NCI-H187 treated with DMSO at 0.1 percent for 48 hours (cell line): Measurements from ENCODE around the gene PNCK.
"Not testable (repeated sequence)": the region's sequence is repeated elsewhere in the genome, so short reads cannot be mapped to it uniquely, and the experiment has no call there.

Source experiments
- DNase-seq: peaks from one replicate; lab custom pipeline; 2025; lab: John Stamatoyannopoulos, UW

The PNCK gene

GRCh38 chrX:153699210-153699783, 25.7 kb upstream of the PNCK start:
- DNase-seq: not testable (repeated sequence)

DNA sequence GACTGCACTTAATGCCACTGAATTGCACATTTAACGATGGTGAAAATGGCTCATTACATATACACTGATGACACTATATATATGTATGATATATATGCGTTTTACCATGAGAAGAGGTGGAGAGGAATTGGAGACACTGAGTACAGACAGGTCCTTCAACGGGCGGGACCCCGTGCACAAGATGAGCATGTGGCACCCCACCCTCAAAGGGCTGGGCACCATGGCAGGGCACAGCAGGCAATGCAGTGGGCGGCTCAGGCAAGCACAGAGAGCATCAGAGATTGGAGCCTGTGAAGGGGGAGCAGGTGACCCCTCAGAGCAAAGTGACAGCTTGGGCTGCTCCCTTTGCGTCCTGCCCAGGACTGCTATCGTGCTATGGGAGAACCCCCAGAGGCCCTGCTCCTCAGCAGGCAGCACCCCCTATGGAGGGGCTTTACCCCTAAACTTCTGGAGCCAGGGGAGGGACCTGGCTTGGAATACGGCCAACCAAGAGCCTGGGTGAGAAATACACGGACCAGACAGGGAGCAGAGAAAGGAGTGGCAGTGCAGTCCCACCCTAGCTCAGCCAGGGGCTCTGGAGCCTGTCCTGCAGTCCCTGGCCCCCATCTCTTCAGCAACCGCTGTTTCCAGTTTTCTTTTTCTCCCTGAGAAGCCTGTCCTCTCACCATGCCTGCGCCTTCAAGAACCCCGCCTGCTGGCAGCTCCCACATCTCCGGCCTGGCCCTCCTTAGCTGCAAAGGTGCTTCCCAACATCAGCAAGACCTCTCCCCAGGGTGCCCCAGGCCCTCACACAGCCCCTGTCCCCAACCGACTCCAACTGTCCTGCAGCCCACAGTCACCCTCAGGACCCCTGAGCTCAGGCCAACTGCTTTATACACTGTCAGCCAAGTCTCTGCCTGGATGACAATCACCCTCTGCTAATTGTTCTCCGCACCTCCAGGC, 24.6 kb upstream of the PNCK start:
- no peak for DNase-seq

- not testable (repeated sequence) for DNase-seq
Measured at GRCh38 chrX:153696986-153697722, 23.5 kb upstream of the PNCK start.

DNA sequence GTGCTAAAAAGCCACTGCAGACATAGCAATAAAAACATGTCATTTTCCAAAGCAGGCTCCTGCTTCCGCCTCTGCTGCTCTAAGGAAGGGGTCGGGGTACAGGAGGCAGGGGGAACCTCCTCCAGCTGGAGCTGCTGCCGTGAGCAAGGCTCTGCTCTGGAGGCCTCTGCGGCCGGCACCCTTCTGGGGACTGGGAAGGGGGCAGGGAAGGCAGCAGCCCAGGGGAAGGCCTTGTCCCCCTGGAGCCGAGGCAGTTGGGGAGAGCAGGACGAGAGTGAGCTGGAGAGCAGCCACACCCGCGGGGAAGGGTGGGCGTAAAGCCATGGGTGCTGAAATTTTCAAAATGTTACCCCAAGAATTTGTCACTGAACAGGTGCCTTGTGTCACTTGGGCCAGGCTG, 22.9 kb upstream of the PNCK start:
- DNase-seq: not testable (repeated sequence)

DNA sequence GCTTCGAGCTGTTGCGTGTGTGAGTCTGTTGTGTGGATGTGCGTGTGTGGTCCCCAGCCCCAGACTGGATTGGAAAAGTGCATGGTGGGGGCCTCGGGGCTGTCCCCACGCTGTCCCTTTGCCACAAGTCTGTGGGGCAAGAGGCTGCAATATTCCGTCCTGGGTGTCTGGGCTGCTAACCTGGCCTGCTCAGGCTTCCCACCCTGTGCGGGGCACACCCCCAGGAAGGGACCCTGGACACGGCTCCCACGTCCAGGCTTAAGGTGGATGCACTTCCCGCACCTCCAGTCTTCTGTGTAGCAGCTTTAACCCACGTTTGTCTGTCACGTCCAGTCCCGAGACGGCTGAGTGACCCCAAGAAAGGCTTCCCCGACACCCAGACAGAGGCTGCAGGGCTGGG, 22.5 kb upstream of the PNCK start:
- no peak for DNase-seq

DNA sequence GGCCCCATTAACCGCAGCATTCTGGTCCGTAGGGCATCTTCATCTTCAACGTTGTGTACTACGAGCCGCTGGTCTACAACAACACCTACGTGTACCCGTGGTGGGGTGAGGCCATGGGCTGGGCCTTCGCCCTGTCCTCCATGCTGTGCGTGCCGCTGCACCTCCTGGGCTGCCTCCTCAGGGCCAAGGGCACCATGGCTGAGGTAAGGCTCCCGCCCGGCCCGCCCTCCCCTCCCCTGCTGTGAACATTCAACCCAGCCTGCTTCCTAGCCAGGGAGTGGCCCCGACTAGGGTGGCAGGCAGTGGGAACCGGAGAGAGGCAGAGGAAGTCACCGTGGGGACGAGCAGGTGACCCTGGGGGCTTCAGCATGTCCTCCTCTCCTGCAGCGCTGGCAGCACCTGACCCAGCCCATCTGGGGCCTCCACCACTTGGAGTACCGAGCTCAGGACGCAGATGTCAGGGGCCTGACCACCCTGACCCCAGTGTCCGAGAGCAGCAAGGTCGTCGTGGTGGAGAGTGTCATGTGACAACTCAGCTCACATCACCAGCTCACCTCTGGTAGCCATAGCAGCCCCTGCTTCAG, 21.2 kb upstream of the PNCK start:
- no peak for DNase-seq

GRCh38 chrX:153694256-153694655, 20.6 kb upstream of the PNCK start:
- DNase-seq: not testable (repeated sequence)

DNA sequence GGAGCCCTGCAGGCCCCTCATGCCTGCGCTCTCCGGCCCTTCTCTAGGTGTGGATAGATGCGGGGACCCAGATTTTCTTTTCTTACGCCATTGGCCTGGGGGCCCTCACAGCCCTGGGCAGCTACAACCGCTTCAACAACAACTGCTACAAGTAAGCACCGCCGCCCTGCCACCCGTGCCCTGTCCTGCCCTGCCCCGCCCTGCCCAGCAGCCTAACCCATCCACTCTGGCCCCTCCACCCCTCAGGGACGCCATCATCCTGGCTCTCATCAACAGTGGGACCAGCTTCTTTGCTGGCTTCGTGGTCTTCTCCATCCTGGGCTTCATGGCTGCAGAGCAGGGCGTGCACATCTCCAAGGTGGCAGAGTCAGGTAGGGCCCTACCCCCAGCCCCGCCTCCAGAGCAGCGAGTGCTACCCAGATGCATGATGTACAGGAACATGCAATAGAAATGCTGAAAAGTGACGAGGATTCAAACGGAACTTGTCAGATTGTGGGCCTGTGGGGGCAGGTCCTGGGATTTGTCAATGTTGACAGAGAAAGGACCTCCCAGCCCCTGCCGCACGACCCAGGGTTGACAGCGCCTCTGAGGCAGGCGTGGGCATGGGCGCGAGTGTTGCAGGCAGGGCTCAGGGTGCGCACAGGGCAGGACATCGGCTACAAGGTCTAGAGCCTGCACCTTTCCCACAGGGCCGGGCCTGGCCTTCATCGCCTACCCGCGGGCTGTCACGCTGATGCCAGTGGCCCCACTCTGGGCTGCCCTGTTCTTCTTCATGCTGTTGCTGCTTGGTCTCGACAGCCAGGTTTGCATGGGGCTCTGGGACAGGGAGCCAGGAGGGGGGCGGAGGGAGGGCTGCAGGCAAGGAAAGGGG, 19.8 kb upstream of the PNCK start:
- DNase-seq: no peak

- DNase-seq: no peak
Measured at GRCh38 chrX:153692611-153693156, 19.1 kb upstream of the PNCK start.

GRCh38 chrX:153692003-153692402, 18.4 kb upstream of the PNCK start:
- no peak for DNase-seq

DNA sequence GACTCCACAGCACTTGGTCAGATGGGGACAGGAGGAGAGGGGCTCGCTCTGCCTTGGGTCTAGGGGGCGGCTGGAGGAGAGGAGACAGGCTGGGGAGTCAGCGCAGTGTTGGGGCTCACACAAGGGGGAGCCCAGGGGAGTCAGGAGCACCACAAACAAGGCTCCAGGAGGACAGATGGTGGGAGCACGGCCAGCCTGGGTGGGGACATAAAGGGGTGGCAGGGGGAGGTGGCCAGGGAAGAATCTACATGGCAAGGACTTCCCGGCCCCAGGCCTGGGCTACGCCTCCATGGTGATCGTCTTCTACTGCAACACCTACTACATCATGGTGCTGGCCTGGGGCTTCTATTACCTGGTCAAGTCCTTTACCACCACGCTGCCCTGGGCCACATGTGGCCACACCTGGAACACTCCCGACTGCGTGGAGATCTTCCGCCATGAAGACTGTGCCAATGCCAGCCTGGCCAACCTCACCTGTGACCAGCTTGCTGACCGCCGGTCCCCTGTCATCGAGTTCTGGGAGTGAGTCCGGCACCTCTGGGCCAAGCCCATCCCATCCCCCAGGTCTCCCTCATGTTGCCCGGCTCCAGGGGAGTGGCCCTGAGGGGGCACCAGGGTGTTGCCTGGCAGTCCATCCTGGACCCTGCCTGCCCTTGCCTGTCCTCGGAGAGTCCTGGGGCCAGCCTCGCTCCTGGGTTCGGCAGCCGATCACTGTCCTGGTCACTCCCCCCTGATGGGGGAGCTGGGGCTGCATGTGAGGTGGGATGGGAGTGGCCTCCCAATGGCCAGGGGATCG, 17.6 kb upstream of the PNCK start:
- DNase-seq: not testable (repeated sequence)

DNA sequence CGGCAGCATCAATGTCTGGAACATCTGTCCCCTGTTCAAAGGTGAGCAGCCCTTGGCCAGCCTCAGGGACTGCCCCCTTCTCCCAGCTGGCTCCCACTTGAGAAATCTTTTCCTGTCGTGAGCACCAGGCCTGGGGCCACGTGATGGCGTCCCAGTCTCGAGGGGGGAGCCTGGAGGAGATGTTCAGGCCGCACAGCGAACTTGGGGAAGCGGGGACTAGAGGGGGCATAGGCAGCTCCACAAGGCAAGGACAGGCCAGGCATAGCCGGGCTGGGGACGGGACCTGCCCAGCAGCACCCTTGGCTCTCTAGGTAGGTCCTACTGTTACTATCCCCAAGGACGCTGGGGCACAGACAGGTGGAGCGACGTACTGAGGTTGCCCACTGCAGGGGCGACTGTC, 16.9 kb upstream of the PNCK start:
- DNase-seq: no peak

GRCh38 chrX:153689654-153690465, 16.2 kb upstream of the PNCK start:
- DNase-seq: no peak

DNA sequence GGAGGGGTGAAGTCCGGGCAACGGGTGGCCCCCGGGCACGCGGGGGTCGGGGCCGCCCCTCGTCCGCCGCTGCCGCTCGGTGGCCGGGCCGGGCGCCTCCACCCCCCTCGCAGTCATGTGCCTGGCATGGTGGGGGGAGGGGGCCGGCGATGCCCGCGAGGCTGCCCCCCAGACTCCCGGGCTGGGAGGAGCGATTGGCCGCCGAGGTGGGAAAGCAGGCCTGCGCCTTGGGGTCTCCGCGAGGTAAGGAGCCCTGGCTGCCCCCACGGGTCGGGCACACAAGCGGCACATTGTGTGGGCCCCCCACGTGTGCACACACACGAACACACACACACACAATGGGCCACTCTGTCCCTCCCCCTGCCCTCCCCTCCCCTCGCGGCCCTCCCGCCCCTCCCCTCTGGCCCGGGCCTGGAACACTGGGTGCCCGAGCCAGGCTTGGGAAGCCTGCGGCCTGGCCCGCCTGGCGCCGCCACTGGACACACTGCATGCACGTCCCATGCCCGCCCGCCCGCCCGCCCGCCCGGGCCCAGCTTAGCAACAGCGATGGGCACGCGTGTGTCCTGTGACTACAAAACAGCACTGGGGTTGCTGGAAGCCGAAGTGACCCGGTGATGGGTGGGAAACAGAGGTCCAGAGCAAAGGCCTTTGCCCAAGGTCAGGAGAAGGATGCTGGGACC, 15.4 kb upstream of the PNCK start:
- DNase-seq: no peak

DNA sequence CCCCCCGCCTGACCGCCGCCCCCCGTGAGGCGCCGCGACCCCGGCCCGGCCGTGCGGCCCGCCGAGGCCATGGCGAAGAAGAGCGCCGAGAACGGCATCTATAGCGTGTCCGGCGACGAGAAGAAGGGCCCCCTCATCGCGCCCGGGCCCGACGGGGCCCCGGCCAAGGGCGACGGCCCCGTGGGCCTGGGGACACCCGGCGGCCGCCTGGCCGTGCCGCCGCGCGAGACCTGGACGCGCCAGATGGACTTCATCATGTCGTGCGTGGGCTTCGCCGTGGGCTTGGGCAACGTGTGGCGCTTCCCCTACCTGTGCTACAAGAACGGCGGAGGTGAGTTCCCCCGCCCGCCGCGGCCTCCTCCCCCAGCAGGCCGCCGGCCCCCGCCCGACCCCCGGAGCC, 14.9 kb upstream of the PNCK start:
- no peak for DNase-seq

- DNase-seq: no peak
Measured at GRCh38 chrX:153688071-153688470, 14.5 kb upstream of the PNCK start.

- no peak for DNase-seq
Measured at GRCh38 chrX:153687121-153688039, 13.8 kb upstream of the PNCK start, which contains the start of gene SLC6A8. Gene SLC6A8 (plus strand): TSS chrX:153687926. CDS start chrX:153688575, 649 bp downstream.

DNA sequence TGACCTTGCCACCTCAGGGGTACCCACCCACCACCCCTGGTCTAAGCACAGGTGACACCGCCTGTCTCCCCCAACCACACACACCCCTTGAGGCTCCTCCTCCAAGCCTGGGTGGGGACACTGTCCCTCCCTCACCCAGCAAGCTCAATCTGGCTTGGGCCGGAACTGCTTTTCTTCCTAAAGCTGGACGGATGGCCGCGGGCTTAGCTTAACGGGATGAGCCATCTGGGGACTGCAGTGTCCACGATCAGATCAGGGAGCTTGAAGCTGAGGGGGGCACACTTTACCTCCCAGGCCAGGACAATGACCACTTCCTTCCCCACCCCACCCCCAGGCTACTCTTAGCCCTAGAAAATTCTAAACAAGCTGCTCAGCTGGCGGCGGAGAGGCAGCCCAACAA, 13.1 kb upstream of the PNCK start:
- DNase-seq: no peak
